Measurements from ENCODE around the gene LTB4R.

- TF ChIP-seq EZH2phosphoT487 (IDR thresholded peaks at IDR 0.05; ENCODE audit: low read depth) (no peak), CTCF (IDR thresholded peaks at IDR 0.05; ENCODE audit: low read depth, low read length) (no peak)
These were observed 43.1 kb upstream of the LTB4R start for GRCh38 chr14:24268225-24268624.

Measured in OCI-LY3 (cell line).